H1 (cell line): Measurements from ENCODE around the gene SMNDC1. TPM values are rescaled to one million over a fixed set of nuclear protein-coding genes. Genes with fewer than 3 reads are reported as not detected.

Experiments used
- ASH2L ChIP-seq: fragments of 200-600, 300-600 bp; sonication (generic); IDR thresholded peaks from one replicate; pipeline ENCODE4 v1.7.1; 2017; ENCODE audit warnings: low read length
- CEBPB ChIP-seq: IDR thresholded peaks from 2 replicates; pipeline ENCODE4 v1.6.1; 2012; ENCODE audit warnings: low read depth, low read length
- CREB1 ChIP-seq: IDR thresholded peaks from 2 replicates; pipeline ENCODE4 v1.6.1; 2012; ENCODE audit warnings: inconsistent platforms
- TBP ChIP-seq: IDR thresholded peaks from 2 replicates; pipeline ENCODE4 v1.6.1; 2011; ENCODE audit warnings: low read depth, low read length, improper control_type of control experiment
- YY1 ChIP-seq: IDR thresholded peaks from 2 replicates; pipeline ENCODE4 v1.6.1; 2011; ENCODE audit warnings: low read depth, mild to moderate bottlenecking, low read length
- polyA plus RNA-seq, 7 experiments: library from polyadenylated mRNA; depleted of rRNA in 3 of 7; stranded (reverse) in 5 of 7; unstranded in 2 of 7; fragments of >200 nt in 5 of 7; fragments of 200-250 nt in 2 of 7; gene quantifications; 1 replicate in 5 of 7; 2 replicates in 1 of 7; 4 replicates in 1 of 7; pipeline versions ENCODE4 v1.2.1 to v1.2.3, GENCODE V29; 2011 to 2013; ENCODE audit warnings: missing spikeins in 2 of 7, mixed read lengths in 2 of 7
- total RNA-seq: library from RNA; stranded (reverse); fragmentation: NEBNext Ultra II Directional; extraction: Animal tissue kit (Norgen Biotek cat#: 25700); gene quantifications from 2 replicates; pipeline ENCODE4 v1.2.1, GENCODE V29; 2021
- TF ChIP-seq, protein P1 (sequence below): fragments of 300-600 bp; sonication (generic); IDR thresholded peaks from 2 replicates; pipeline ENCODE4 v1.7.1; 2012; ENCODE audit warnings: low read length, moderate library complexity, mild to moderate bottlenecking, inconsistent platforms; ENCODE audit not compliant: insufficient replicate concordance

The SMNDC1 gene
- total and polyA plus RNA-seq, 2 of the 8 experiments (the other 6 are each of a cell fraction or from before 2014, with no cell fraction given): 8.1 to 48.6 TPM

DNA sequence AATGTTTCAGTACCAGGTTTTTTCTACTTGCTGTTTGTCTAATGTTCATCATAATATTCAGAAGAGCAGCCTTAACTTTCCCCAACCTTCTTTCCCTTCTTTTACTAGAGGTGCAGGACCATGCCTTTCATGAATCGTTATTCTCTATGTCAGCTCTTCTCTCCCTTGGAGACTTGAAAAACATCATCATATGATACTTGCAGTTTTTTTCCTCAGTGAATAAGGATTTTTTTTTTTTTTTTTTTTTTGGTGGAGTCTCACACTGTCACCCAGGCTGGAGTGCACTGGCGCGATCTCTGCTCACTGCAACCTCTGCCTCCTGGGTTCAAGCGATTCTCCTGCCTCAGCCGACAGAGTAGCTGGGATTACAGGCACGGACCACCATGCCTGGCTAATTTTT lies 30.1 kb downstream of the SMNDC1 start (continued):
- TF ChIP-seq, protein P1, sequence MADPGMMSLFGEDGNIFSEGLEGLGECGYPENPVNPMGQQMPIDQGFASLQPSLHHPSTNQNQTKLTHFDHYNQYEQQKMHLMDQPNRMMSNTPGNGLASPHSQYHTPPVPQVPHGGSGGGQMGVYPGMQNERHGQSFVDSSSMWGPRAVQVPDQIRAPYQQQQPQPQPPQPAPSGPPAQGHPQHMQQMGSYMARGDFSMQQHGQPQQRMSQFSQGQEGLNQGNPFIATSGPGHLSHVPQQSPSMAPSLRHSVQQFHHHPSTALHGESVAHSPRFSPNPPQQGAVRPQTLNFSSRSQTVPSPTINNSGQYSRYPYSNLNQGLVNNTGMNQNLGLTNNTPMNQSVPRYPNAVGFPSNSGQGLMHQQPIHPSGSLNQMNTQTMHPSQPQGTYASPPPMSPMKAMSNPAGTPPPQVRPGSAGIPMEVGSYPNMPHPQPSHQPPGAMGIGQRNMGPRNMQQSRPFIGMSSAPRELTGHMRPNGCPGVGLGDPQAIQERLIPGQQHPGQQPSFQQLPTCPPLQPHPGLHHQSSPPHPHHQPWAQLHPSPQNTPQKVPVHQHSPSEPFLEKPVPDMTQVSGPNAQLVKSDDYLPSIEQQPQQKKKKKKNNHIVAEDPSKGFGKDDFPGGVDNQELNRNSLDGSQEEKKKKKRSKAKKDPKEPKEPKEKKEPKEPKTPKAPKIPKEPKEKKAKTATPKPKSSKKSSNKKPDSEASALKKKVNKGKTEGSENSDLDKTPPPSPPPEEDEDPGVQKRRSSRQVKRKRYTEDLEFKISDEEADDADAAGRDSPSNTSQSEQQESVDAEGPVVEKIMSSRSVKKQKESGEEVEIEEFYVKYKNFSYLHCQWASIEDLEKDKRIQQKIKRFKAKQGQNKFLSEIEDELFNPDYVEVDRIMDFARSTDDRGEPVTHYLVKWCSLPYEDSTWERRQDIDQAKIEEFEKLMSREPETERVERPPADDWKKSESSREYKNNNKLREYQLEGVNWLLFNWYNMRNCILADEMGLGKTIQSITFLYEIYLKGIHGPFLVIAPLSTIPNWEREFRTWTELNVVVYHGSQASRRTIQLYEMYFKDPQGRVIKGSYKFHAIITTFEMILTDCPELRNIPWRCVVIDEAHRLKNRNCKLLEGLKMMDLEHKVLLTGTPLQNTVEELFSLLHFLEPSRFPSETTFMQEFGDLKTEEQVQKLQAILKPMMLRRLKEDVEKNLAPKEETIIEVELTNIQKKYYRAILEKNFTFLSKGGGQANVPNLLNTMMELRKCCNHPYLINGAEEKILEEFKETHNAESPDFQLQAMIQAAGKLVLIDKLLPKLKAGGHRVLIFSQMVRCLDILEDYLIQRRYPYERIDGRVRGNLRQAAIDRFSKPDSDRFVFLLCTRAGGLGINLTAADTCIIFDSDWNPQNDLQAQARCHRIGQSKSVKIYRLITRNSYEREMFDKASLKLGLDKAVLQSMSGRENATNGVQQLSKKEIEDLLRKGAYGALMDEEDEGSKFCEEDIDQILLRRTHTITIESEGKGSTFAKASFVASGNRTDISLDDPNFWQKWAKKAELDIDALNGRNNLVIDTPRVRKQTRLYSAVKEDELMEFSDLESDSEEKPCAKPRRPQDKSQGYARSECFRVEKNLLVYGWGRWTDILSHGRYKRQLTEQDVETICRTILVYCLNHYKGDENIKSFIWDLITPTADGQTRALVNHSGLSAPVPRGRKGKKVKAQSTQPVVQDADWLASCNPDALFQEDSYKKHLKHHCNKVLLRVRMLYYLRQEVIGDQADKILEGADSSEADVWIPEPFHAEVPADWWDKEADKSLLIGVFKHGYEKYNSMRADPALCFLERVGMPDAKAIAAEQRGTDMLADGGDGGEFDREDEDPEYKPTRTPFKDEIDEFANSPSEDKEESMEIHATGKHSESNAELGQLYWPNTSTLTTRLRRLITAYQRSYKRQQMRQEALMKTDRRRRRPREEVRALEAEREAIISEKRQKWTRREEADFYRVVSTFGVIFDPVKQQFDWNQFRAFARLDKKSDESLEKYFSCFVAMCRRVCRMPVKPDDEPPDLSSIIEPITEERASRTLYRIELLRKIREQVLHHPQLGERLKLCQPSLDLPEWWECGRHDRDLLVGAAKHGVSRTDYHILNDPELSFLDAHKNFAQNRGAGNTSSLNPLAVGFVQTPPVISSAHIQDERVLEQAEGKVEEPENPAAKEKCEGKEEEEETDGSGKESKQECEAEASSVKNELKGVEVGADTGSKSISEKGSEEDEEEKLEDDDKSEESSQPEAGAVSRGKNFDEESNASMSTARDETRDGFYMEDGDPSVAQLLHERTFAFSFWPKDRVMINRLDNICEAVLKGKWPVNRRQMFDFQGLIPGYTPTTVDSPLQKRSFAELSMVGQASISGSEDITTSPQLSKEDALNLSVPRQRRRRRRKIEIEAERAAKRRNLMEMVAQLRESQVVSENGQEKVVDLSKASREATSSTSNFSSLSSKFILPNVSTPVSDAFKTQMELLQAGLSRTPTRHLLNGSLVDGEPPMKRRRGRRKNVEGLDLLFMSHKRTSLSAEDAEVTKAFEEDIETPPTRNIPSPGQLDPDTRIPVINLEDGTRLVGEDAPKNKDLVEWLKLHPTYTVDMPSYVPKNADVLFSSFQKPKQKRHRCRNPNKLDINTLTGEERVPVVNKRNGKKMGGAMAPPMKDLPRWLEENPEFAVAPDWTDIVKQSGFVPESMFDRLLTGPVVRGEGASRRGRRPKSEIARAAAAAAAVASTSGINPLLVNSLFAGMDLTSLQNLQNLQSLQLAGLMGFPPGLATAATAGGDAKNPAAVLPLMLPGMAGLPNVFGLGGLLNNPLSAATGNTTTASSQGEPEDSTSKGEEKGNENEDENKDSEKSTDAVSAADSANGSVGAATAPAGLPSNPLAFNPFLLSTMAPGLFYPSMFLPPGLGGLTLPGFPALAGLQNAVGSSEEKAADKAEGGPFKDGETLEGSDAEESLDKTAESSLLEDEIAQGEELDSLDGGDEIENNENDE: no peak
- TF ChIP-seq ASH2L (no peak), CREB1 (no peak), YY1 (no peak), CEBPB (no peak), TBP (no peak)
- TF ChIP-seq, all 59 proteins: peak for 0
